SU-DHL-6 (cell line): ENCODE data around the gene CHMP4B.

Experiments
- H2AFZ ChIP-seq: fragments of 200-600 bp; sonication (generic); 2 replicates; pipeline ENCODE4 v1.6.1; 2014; ENCODE audit warnings: low read depth, mild to moderate bottlenecking, moderate library complexity, mixed read lengths, antibody characterized with exemption, low read length; ENCODE audit not compliant: severe bottlenecking
- H3F3A ChIP-seq: fragments of 200-600 bp; shearing (Covaris generic); 2 replicates; pipeline ENCODE4 v1.6.0; 2016; ENCODE audit warnings: antibody characterized with exemption, mild to moderate bottlenecking; ENCODE audit not compliant: insufficient read depth
- H3K27ac ChIP-seq: fragments of 200-600 bp; sonication (generic); 2 replicates; pipeline ENCODE4 v1.5.1; 2016; ENCODE audit warnings: low read depth, mild to moderate bottlenecking, low read length, moderate library complexity, mixed read lengths
- H3K27me3 ChIP-seq: fragments of 200-600 bp; sonication (generic), shearing (Covaris generic); 2 replicates; pipeline ENCODE4 v1.6.0; 2014; ENCODE audit warnings: mild to moderate bottlenecking, low read length
- H3K36me3 ChIP-seq: fragments of 200-600 bp; sonication (generic); 2 replicates; pipeline ENCODE4 v1.6.1; 2014; ENCODE audit warnings: mild to moderate bottlenecking, low read length, mixed read lengths
- H3K4me2 ChIP-seq: fragments of 300-600, 200-600 bp; shearing (Covaris generic), sonication (generic); 2 replicates; pipeline ENCODE4 v1.6.0; 2014; ENCODE audit warnings: low read length, low read depth, mild to moderate bottlenecking; ENCODE audit not compliant: poor library complexity, severe bottlenecking
- H3K4me3 ChIP-seq: fragments of 200-600 bp; sonication (generic); 2 replicates; pipeline ENCODE4 v1.5.1; 2014; ENCODE audit warnings: antibody characterized with exemption, low read length, mild to moderate bottlenecking, mixed read lengths; ENCODE audit not compliant: insufficient read depth, poor library complexity, severe bottlenecking
- H3K79me2 ChIP-seq: fragments of 200-600 bp; sonication (generic); 2 replicates; pipeline ENCODE4 v1.6.1; 2014; ENCODE audit warnings: mild to moderate bottlenecking, low read length, moderate library complexity; ENCODE audit not compliant: insufficient read depth
- H3K9ac ChIP-seq: fragments of 200-600 bp; sonication (generic); 2 replicates; pipeline ENCODE4 v1.7.0; 2014; ENCODE audit warnings: mild to moderate bottlenecking, low read length
- H3K9me2 ChIP-seq: fragments of 200-600 bp; sonication (generic); replicated peaks from 2 replicates; pipeline ENCODE4 v1.6.1; 2014; ENCODE audit warnings: low read length; ENCODE audit not compliant: insufficient read depth
- H3K9me3 ChIP-seq: fragments of 200-600 bp; sonication (generic); 2 replicates; pipeline ENCODE4 v1.6.1; 2014; ENCODE audit warnings: low read length, mixed read lengths; ENCODE audit not compliant: insufficient read depth
- H4K20me1 ChIP-seq: fragments of 200-600 bp; sonication (generic); 2 replicates; pipeline ENCODE4 v1.6.1; 2014; ENCODE audit warnings: low read depth, mild to moderate bottlenecking, antibody characterized with exemption, low read length, moderate library complexity, mixed read lengths
- EZH2phosphoT487 ChIP-seq: fragments of 200-600 bp; sonication (generic), shearing (Covaris generic); conservative IDR thresholded peaks from 2 replicates; pipeline ENCODE4 v1.6.1; 2018; ENCODE audit warnings: mild to moderate bottlenecking, antibody characterized with exemption, low read length, moderate library complexity, mixed read lengths
- TF ChIP-seq, protein P1 (sequence below): fragments of 200-600 bp; sonication (generic); IDR thresholded peaks from one replicate; pipeline ENCODE4 v1.5.1; 2017; ENCODE audit warnings: antibody characterized with exemption, mild to moderate bottlenecking, low read length, moderate library complexity; ENCODE audit not compliant: insufficient read depth, poor library complexity, severe bottlenecking

The CHMP4B gene

DNA sequence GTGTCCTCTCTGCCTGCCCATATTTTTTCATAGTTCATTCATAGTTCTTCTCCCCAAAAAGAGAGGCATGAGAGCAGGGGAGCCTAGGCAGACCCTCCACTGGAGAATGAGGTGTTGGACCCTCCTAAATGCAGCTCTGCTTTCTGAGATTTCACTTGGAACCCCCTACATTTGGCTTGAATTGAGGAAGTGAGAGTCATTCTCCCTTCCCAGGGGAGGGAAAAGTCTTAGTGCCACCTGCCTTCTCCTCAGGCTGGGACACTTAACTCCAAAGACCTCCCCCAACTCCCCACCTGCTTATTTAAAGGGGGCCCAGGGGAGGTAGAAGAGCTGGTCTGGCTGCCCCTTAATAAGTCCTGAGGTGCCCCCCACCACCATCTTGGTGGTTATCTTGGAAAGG lies 78.2 kb downstream of the CHMP4B start:
- no peak for TF ChIP-seq EZH2phosphoT487
- TF ChIP-seq, protein P1, sequence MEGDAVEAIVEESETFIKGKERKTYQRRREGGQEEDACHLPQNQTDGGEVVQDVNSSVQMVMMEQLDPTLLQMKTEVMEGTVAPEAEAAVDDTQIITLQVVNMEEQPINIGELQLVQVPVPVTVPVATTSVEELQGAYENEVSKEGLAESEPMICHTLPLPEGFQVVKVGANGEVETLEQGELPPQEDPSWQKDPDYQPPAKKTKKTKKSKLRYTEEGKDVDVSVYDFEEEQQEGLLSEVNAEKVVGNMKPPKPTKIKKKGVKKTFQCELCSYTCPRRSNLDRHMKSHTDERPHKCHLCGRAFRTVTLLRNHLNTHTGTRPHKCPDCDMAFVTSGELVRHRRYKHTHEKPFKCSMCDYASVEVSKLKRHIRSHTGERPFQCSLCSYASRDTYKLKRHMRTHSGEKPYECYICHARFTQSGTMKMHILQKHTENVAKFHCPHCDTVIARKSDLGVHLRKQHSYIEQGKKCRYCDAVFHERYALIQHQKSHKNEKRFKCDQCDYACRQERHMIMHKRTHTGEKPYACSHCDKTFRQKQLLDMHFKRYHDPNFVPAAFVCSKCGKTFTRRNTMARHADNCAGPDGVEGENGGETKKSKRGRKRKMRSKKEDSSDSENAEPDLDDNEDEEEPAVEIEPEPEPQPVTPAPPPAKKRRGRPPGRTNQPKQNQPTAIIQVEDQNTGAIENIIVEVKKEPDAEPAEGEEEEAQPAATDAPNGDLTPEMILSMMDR = no peak
- Histone ChIP-seq H3K4me3 (no peak overlapping the region), H3K9me2 (no peaks in the 10 kb centered on the region), H3K9me3 (peaks cover 18% of the 10 kb centered on the region; the same call in 1 of the 2 replicates), H2AFZ (no peak overlapping the region), H3K79me2 (no peaks in the 10 kb centered on the region), H4K20me1 (no peaks in the 10 kb centered on the region), H3K4me2 (no peak overlapping the region), H3K9ac (no peak overlapping the region), H3K27me3 (no peaks in the 10 kb centered on the region), H3K36me3 (peaks cover 12% of the 10 kb centered on the region), H3F3A (peaks cover 9% of the 10 kb centered on the region; the same call in 1 of the 2 replicates), H3K27ac (no peak overlapping the region)

DNA sequence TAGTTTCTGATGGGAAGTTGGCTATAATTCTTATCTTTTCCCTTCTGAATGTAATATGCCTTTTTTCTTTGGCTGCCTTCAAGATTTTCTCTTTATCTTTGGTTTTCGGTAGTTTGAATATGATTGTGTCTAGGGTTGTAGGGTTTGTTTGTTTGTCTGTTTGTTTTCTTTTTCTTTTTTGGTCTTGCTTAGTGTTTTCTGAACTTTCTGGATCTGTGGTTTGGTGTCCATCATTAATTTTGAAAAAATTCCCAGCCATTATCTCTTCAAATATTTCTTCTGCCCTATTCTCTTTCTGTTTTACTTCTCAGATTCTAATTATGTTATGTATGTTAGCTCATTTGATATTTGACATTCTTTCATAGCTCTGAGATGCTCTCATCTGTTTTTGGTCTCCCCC lies 79.4 kb downstream of the CHMP4B start:
- Histone ChIP-seq H3K79me2 (no peaks in the 10 kb centered on the region), H3K4me3 (no peak overlapping the region), H2AFZ (no peak overlapping the region), H3K4me2 (no peak overlapping the region), H3K27ac (no peak overlapping the region), H3K36me3 (peaks cover 12% of the 10 kb centered on the region), H3K9me3 (peaks cover 18% of the 10 kb centered on the region; the same call in 1 of the 2 replicates), H3K27me3 (no peaks in the 10 kb centered on the region), H3F3A (0 out of 2 replicates have a peak, but pooled peaks cover 4% of the 10 kb centered on the region), H3K9ac (no peak overlapping the region), H3K9me2 (no peaks in the 10 kb centered on the region), H4K20me1 (no peaks in the 10 kb centered on the region)
- TF ChIP-seq, protein P1 = no peak
- TF ChIP-seq EZH2phosphoT487 = no peak

DNA sequence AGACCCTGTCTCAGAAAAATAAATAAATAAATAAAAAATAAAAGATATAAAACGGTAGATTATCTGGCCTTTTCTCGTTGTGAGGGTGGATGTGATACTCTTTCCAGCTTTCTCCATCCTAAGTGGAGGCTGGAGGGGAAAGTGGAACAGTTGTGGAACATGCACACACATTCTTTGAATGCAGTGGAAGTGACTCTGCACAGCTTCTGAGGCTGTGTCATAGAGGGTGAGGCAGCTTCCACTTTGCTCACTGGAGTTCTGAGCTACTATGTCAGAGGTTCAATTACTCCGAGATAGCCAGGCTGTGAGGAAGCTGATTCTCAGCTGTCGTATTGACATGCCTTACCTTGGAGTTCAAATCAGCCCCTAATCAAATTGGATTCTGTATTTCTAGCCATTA lies 82.2 kb downstream of the CHMP4B start:
- no peaks in the 10 kb centered on the region for H3K27me3 ChIP-seq
- H3K9me2 ChIP-seq = no peaks in the 10 kb centered on the region
- no peak overlapping the region for H3K4me2 ChIP-seq
- H3K27ac ChIP-seq = no peak overlapping the region
- no peaks in the 10 kb centered on the region for H4K20me1 ChIP-seq
- no peak overlapping the region for H3K9ac ChIP-seq
- H2AFZ ChIP-seq = no peak overlapping the region
- H3K4me3 ChIP-seq = no peak overlapping the region
- TF ChIP-seq EZH2phosphoT487 = no peak
- TF ChIP-seq, protein P1 = no peak
- peaks cover 18% of the 10 kb centered on the region; the same call in 1 of the 2 replicates for H3K9me3 ChIP-seq
- H3K36me3 ChIP-seq = peaks cover 12% of the 10 kb centered on the region
- no peaks in the 10 kb centered on the region for H3F3A ChIP-seq
- H3K79me2 ChIP-seq = no peaks in the 10 kb centered on the region

DNA sequence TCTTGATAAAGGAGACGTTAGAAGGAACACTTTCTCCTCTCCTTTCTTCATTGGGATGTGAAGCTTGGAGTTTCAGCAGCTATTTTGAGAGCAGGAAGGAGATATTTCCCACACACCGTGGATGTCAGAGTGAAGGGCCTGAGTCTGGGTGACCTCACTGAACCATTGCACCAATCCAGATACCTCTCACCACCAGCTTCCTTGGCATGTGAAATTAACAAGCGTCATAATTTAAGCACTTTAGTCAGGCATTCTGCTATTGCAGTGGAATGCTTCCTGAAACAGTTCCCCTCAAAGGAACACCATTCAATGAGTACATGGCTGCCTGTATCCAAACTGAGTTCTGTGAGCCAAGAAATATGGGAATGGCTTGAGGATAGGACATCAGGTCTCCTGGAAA lies 83.7 kb downstream of the CHMP4B start:
- H3K9me3 ChIP-seq = peaks cover 15% of the 10 kb centered on the region; the same call in 1 of the 2 replicates
- H3K9ac ChIP-seq = no peak overlapping the region
- H3F3A ChIP-seq = no peaks in the 10 kb centered on the region
- no peak overlapping the region for H3K4me3 ChIP-seq
- H3K4me2 ChIP-seq = no peak overlapping the region
- no peak overlapping the region for H2AFZ ChIP-seq
- H3K9me2 ChIP-seq = no peaks in the 10 kb centered on the region
- H3K79me2 ChIP-seq = no peaks in the 10 kb centered on the region
- TF ChIP-seq, protein P1 = no peak
- TF ChIP-seq EZH2phosphoT487 = no peak
- H4K20me1 ChIP-seq = no peaks in the 10 kb centered on the region
- no peaks in the 10 kb centered on the region for H3K27me3 ChIP-seq
- no peak overlapping the region for H3K27ac ChIP-seq
- H3K36me3 ChIP-seq = peaks cover 9% of the 10 kb centered on the region
